HepG2 (cell line): ENCODE results near the gene COPS7A. TPM values are rescaled to one million over a fixed set of nuclear protein-coding genes. Genes with fewer than 3 reads are reported as not detected.
A peak's percentile ranks its signal among the peaks of the same experiment; 100 is the strongest.

Experiments used
- BCL6 ChIP-seq: IDR thresholded peaks from 2 replicates; pipeline ENCODE4 v1.6.1; 2016; ENCODE audit warnings: missing genetic modification reagents, missing compliant biosample characterization
- BRCA1 ChIP-seq: sonication (generic); formaldehyde crosslinking; IDR thresholded peaks from 2 replicates; pipeline ENCODE4 v1.4.0; 2020; ENCODE audit warnings: missing genetic modification reagents
- HNRNPL ChIP-seq: fragments of 200-400 bp; formaldehyde crosslinking; IDR thresholded peaks from 2 replicates; pipeline ENCODE4 v1.6.1; 2017; ENCODE audit warnings: mild to moderate bottlenecking, low read depth, low read length
- HOMEZ ChIP-seq: IDR thresholded peaks from 2 replicates; pipeline ENCODE4 v1.6.1; 2016; ENCODE audit warnings: low read depth
- KLF15 ChIP-seq: sonication (generic); formaldehyde crosslinking; IDR thresholded peaks from 2 replicates; pipeline ENCODE4 v1.8.1; 2023; ENCODE audit warnings: borderline replicate concordance, mild to moderate bottlenecking, inconsistent platforms, missing genetic modification reagents, mixed read lengths
- TGIF2 ChIP-seq: IDR thresholded peaks from 2 replicates; pipeline ENCODE4 v1.6.1; 2016; ENCODE audit warnings: control low read depth, missing compliant biosample characterization
- THAP11 ChIP-seq: IDR thresholded peaks from 2 replicates; pipeline ENCODE4 v1.6.1; 2016; ENCODE audit warnings: missing biosample characterization, missing genetic modification reagents
- ZBTB40 ChIP-seq, 2 experiments: fragments of 450-650 bp in 1 of 2; sonication (generic) in 1 of 2; formaldehyde crosslinking in 1 of 2; IDR thresholded peaks; 2 replicates each; pipeline versions ENCODE4 v1.6.1 to v1.8.0; 2016 to 2022; ENCODE audit warnings: antibody characterized with exemption in 1 of 2, mild to moderate bottlenecking in 1 of 2, missing genetic modification reagents in 1 of 2
- ZNF530 ChIP-seq: sonication (generic); formaldehyde crosslinking; IDR thresholded peaks from 2 replicates; pipeline ENCODE4 v1.5.0; 2020; ENCODE audit warnings: low read depth, mild to moderate bottlenecking, missing genetic modification reagents
- polyA plus RNA-seq, 8 experiments: library from polyadenylated mRNA; depleted of rRNA in 3 of 8; stranded (reverse) in 7 of 8; unstranded in 1 of 8; fragments of >200 nt; fragmentation: Illumina TruSeq in 4 of 8; extraction: Trizol in 4 of 8; gene quantifications; 2 replicates each; pipeline versions ENCODE4 v1.2.1 to v1.2.3, GENCODE V29; 2011 to 2016; ENCODE audit warnings: low read depth in 4 of 8, missing spikeins in 1 of 8, mixed read lengths in 1 of 8; ENCODE audit not compliant: insufficient read depth in 1 of 8
- total RNA-seq, 5 experiments: library from RNA; depleted of rRNA; stranded (reverse); fragments of >200 nt; fragmentation: Illumina TruSeq; extraction: Trizol; gene quantifications; 2 replicates each; pipeline ENCODE4 v1.2.3, GENCODE V29; 2016; ENCODE audit warnings: low read depth in 1 of 5
- TF ChIP-seq, protein P1 (sequence below): sonication (generic); formaldehyde crosslinking; IDR thresholded peaks from 2 replicates; pipeline ENCODE4 v1.4.0; 2020; ENCODE audit warnings: mild to moderate bottlenecking, missing genetic modification reagents
- TF ChIP-seq, protein P2 (sequence below): sonication (generic); formaldehyde crosslinking; IDR thresholded peaks from 2 replicates; pipeline ENCODE4 v1.5.0; 2020; ENCODE audit warnings: missing genetic modification reagents, mild to moderate bottlenecking, borderline replicate concordance
- TF ChIP-seq, protein P3 (sequence below): sonication (generic); formaldehyde crosslinking; IDR thresholded peaks from 2 replicates; pipeline ENCODE4 v1.4.0; 2020; ENCODE audit warnings: missing genetic modification reagents

Gene COPS7A
- total and polyA plus RNA-seq, 2 of the 13 experiments (the other 11 are each of a cell fraction or from before 2014, with no cell fraction given): 40.0 to 73.6 TPM

GRCh38 chr12:6752167-6752920 is 28.5 kb downstream of the COPS7A start (continued):
- TF ChIP-seq ZBTB40 (IDR thresholded peaks at IDR 0.05) (no peak), ZBTB40 (CRISPR knock-in tag; IDR thresholded peaks at IDR 0.05) (no peak), THAP11 (CRISPR knock-in tag) (no peak), TGIF2 (CRISPR knock-in tag) (peak; percentile 24; the same call in 1 of the 2 replicates), BRCA1 (no peak), BCL6 (CRISPR knock-in tag) (no peak), HNRNPL (no peak), HOMEZ (CRISPR knock-in tag) (no peak), KLF15 (CRISPR knock-in tag) (no peak), ZNF530 (CRISPR knock-in tag) (peak; percentile 90; the same call in 1 of the 2 replicates)
- TF ChIP-seq, protein P1, sequence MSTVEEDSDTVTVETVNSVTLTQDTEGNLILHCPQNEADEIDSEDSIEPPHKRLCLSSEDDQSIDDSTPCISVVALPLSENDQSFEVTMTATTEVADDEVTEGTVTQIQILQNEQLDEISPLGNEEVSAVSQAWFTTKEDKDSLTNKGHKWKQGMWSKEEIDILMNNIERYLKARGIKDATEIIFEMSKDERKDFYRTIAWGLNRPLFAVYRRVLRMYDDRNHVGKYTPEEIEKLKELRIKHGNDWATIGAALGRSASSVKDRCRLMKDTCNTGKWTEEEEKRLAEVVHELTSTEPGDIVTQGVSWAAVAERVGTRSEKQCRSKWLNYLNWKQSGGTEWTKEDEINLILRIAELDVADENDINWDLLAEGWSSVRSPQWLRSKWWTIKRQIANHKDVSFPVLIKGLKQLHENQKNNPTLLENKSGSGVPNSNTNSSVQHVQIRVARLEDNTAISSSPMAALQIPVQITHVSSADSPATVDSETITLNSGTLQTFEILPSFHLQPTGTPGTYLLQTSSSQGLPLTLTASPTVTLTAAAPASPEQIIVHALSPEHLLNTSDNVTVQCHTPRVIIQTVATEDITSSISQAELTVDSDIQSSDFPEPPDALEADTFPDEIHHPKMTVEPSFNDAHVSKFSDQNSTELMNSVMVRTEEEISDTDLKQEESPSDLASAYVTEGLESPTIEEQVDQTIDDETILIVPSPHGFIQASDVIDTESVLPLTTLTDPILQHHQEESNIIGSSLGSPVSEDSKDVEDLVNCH (CRISPR knock-in tag): no peak
- TF ChIP-seq, protein P2, sequence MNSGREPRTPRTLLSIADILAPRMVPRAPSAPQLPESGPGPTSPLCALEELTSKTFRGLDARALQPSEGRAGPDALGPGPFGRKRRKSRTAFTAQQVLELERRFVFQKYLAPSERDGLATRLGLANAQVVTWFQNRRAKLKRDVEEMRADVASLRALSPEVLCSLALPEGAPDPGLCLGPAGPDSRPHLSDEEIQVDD (CRISPR knock-in tag): no peak
- TF ChIP-seq, protein P3, sequence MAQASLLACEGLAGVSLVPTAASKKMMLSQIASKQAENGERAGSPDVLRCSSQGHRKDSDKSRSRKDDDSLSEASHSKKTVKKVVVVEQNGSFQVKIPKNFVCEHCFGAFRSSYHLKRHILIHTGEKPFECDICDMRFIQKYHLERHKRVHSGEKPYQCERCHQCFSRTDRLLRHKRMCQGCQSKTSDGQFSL (CRISPR knock-in tag): no peak
